Thyroid gland (tissue), 4 donors: Measurements from ENCODE around the gene MRPL46.

Experiments
- POLR2A ChIP-seq, 2 donors: fragments of 450-650 bp; IDR thresholded peaks; one replicate each; pipeline ENCODE4 v1.6.1; 2017; ENCODE audit warnings: antibody characterized with exemption in 2 of 2, mild to moderate bottlenecking in 2 of 2, moderate library complexity in 1 of 2
- TF ChIP-seq, protein P1 (sequence below), 6 experiments: fragments of 200-600 bp in 3 of 6; fragments of 450-650 bp in 3 of 6; sonication (generic) in 3 of 6; IDR thresholded peaks; one replicate each; pipeline ENCODE4 v1.5.1; 2016 to 2019; ENCODE audit warnings: antibody characterized with exemption in 6 of 6, mild to moderate bottlenecking in 2 of 6, inconsistent platforms in 1 of 6, moderate library complexity in 1 of 6

DNA sequence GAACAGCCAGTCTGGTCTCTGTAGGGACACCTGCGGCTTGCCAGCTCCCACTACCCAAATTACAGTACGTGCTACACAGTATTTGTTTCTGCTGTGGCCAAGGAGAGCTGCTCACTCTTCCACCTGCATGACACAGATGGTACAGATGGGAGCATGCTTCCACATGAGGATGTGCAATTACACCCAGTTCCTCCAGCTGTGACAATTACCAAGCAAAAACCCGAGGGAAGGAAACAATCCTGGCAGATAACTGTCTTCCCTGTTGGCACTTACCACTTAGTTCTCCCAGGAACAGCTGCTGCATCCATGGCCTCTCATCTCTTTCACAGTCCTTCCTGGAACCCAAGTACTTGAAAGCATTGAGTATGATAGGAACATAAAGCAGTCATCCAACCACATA is 44.9 kb upstream of the MRPL46 start:
- TF ChIP-seq POLR2A (IDR thresholded peaks at IDR 0.05) = no peak
- TF ChIP-seq, protein P1, sequence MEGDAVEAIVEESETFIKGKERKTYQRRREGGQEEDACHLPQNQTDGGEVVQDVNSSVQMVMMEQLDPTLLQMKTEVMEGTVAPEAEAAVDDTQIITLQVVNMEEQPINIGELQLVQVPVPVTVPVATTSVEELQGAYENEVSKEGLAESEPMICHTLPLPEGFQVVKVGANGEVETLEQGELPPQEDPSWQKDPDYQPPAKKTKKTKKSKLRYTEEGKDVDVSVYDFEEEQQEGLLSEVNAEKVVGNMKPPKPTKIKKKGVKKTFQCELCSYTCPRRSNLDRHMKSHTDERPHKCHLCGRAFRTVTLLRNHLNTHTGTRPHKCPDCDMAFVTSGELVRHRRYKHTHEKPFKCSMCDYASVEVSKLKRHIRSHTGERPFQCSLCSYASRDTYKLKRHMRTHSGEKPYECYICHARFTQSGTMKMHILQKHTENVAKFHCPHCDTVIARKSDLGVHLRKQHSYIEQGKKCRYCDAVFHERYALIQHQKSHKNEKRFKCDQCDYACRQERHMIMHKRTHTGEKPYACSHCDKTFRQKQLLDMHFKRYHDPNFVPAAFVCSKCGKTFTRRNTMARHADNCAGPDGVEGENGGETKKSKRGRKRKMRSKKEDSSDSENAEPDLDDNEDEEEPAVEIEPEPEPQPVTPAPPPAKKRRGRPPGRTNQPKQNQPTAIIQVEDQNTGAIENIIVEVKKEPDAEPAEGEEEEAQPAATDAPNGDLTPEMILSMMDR (IDR thresholded peaks at IDR 0.05) = no peak
